ENCODE results near the gene COMP.

Gene COMP

GRCh38 chr19:18795540-18795939 is 4.4 kb upstream of the COMP start:
- H3K4me2 ChIP-seq (ENCODE audit: low read depth, low read length, poor library complexity, severe bottlenecking), result no peak overlapping the region
- no peak overlapping the region for H3K9ac ChIP-seq (ENCODE audit: low read length)
- no peaks in the 10 kb centered on the region for H3K79me2 ChIP-seq (ENCODE audit: insufficient read depth, low read length)
- no peaks in the 10 kb centered on the region for H4K20me1 ChIP-seq (ENCODE audit: low read depth, low read length)
- H3K9me2 ChIP-seq (replicated peaks; ENCODE audit: insufficient read depth, low read length), result no peaks in the 10 kb centered on the region
- TF ChIP-seq EZH2phosphoT487 (conservative IDR thresholded peaks at IDR 0.05; ENCODE audit: low read length) (no peak), CTCF (IDR thresholded peaks at IDR 0.05; ENCODE audit: insufficient read depth, low read length, poor library complexity, severe bottlenecking) (no peak)
- no peak overlapping the region for H3K4me3 ChIP-seq (ENCODE audit: insufficient read depth, low read length, poor library complexity, severe bottlenecking)
- no peaks in the 10 kb centered on the region for H3F3A ChIP-seq (ENCODE audit: insufficient read depth)
- H3K36me3 ChIP-seq (ENCODE audit: low read length), result no peaks in the 10 kb centered on the region
- H3K27me3 ChIP-seq (ENCODE audit: low read length), result no peaks in the 10 kb centered on the region
- no peak overlapping the region for H2AFZ ChIP-seq (ENCODE audit: low read depth, low read length, severe bottlenecking)
- H3K27ac ChIP-seq (ENCODE audit: low read depth, low read length), result no peak overlapping the region
- H3K9me3 ChIP-seq (ENCODE audit: insufficient read depth, low read length), result no peaks in the 10 kb centered on the region

GRCh38 chr19:18794692-18795091 is 3.6 kb upstream of the COMP start:
- H4K20me1 ChIP-seq (ENCODE audit: low read depth, low read length), result no peaks in the 10 kb centered on the region
- H3K4me2 ChIP-seq (ENCODE audit: low read depth, low read length, poor library complexity, severe bottlenecking), result no peak overlapping the region
- no peaks in the 10 kb centered on the region for H3K27me3 ChIP-seq (ENCODE audit: low read length)
- no peaks in the 10 kb centered on the region for H3K9me2 ChIP-seq (replicated peaks; ENCODE audit: insufficient read depth, low read length)
- H3K79me2 ChIP-seq (ENCODE audit: insufficient read depth, low read length), result no peaks in the 10 kb centered on the region
- no peak overlapping the region for H3K9ac ChIP-seq (ENCODE audit: low read length)
- H3F3A ChIP-seq (ENCODE audit: insufficient read depth), result no peaks in the 10 kb centered on the region
- H2AFZ ChIP-seq (ENCODE audit: low read depth, low read length, severe bottlenecking), result no peak overlapping the region
- no peak for TF ChIP-seq CTCF (IDR thresholded peaks at IDR 0.05; ENCODE audit: insufficient read depth, low read length, poor library complexity, severe bottlenecking)
- no peak for TF ChIP-seq EZH2phosphoT487 (conservative IDR thresholded peaks at IDR 0.05; ENCODE audit: low read length)
- no peak overlapping the region for H3K4me3 ChIP-seq (ENCODE audit: insufficient read depth, low read length, poor library complexity, severe bottlenecking)
- no peak overlapping the region for H3K27ac ChIP-seq (ENCODE audit: low read depth, low read length)
- no peaks in the 10 kb centered on the region for H3K36me3 ChIP-seq (ENCODE audit: low read length)
- H3K9me3 ChIP-seq (ENCODE audit: insufficient read depth, low read length), result no peaks in the 10 kb centered on the region

- H3K4me3 ChIP-seq (ENCODE audit: insufficient read depth, low read length, poor library complexity, severe bottlenecking), result no peak overlapping the region
- TF ChIP-seq CTCF (IDR thresholded peaks at IDR 0.05; ENCODE audit: insufficient read depth, low read length, poor library complexity, severe bottlenecking) (no peak), EZH2phosphoT487 (conservative IDR thresholded peaks at IDR 0.05; ENCODE audit: low read length) (no peak)
- H3K9me3 ChIP-seq (ENCODE audit: insufficient read depth, low read length), result no peaks in the 10 kb centered on the region
- no peaks in the 10 kb centered on the region for H4K20me1 ChIP-seq (ENCODE audit: low read depth, low read length)
- H3K79me2 ChIP-seq (ENCODE audit: insufficient read depth, low read length), result no peaks in the 10 kb centered on the region
- H3K27me3 ChIP-seq (ENCODE audit: low read length), result no peaks in the 10 kb centered on the region
- H3K9me2 ChIP-seq (replicated peaks; ENCODE audit: insufficient read depth, low read length), result no peaks in the 10 kb centered on the region
- no peak overlapping the region for H3K9ac ChIP-seq (ENCODE audit: low read length)
- H3K27ac ChIP-seq (ENCODE audit: low read depth, low read length), result no peak overlapping the region
- H3F3A ChIP-seq (ENCODE audit: insufficient read depth), result no peaks in the 10 kb centered on the region
- H2AFZ ChIP-seq (ENCODE audit: low read depth, low read length, severe bottlenecking), result no peak overlapping the region
- H3K4me2 ChIP-seq (ENCODE audit: low read depth, low read length, poor library complexity, severe bottlenecking), result no peak overlapping the region
- H3K36me3 ChIP-seq (ENCODE audit: low read length), result no peaks in the 10 kb centered on the region
Measured at GRCh38 chr19:18794029-18794313, 2.9 kb upstream of the COMP start.
